H1 (cell line): ENCODE results near the gene CUL9.

Experiments used
- CEBPB ChIP-seq: IDR thresholded peaks from 2 replicates; pipeline ENCODE4 v1.6.1; 2012; ENCODE audit warnings: low read depth, low read length
- EGR1 ChIP-seq: IDR thresholded peaks from 2 replicates; pipeline ENCODE4 v1.6.1; 2011; ENCODE audit warnings: low read depth, low read length, borderline replicate concordance
- EZH2 ChIP-seq: fragments of 200-600 bp; sonication (generic); IDR thresholded peaks from 2 replicates; pipeline ENCODE4 v1.7.1; 2012; ENCODE audit warnings: low read depth, mild to moderate bottlenecking, moderate library complexity, low read length, inconsistent platforms; ENCODE audit not compliant: severe bottlenecking
- FOSL1 ChIP-seq: IDR thresholded peaks from 2 replicates; pipeline ENCODE4 v1.6.1; 2011; ENCODE audit warnings: mild to moderate bottlenecking, low read depth, low read length, moderate library complexity; ENCODE audit not compliant: insufficient read depth
- GABPA ChIP-seq: IDR thresholded peaks from 2 replicates; pipeline ENCODE4 v1.6.1; 2011; ENCODE audit warnings: mild to moderate bottlenecking, low read length, moderate library complexity, borderline replicate concordance; ENCODE audit not compliant: insufficient read depth
- POLR2A ChIP-seq, 2 experiments: IDR thresholded peaks; 1 replicate in 1 of 2; 2 replicates in 1 of 2; pipeline ENCODE4 v1.6.1; 2011; ENCODE audit warnings: low read depth in 2 of 2, low read length in 2 of 2, mild to moderate bottlenecking in 2 of 2; ENCODE audit errors: control extremely low read depth in 1 of 2
- POLR2AphosphoS5 ChIP-seq: IDR thresholded peaks from 2 replicates; pipeline ENCODE4 v1.6.1; 2011; ENCODE audit warnings: low read depth, low read length
- RFX5 ChIP-seq: IDR thresholded peaks from 2 replicates; pipeline ENCODE4 v1.6.1; 2011; ENCODE audit warnings: low read depth, low read length, improper control_type of control experiment, borderline replicate concordance
- SIN3A ChIP-seq, 2 experiments: IDR thresholded peaks in 1 of 2; conservative IDR thresholded peaks in 1 of 2; 2 replicates each; pipeline ENCODE4 v1.6.1; 2011 to 2012; ENCODE audit warnings: low read length in 2 of 2, improper control_type of control experiment in 1 of 2, low read depth in 1 of 2, mild to moderate bottlenecking in 1 of 2
- SIX5 ChIP-seq: IDR thresholded peaks from 2 replicates; pipeline ENCODE4 v1.6.1; 2011; ENCODE audit warnings: mild to moderate bottlenecking, low read depth, low read length
- TAF1 ChIP-seq: IDR thresholded peaks from 2 replicates; pipeline ENCODE4 v1.6.1; 2011; ENCODE audit warnings: mild to moderate bottlenecking, low read depth, low read length
- ZNF274 ChIP-seq: IDR thresholded peaks from 2 replicates; pipeline ENCODE4 v1.7.0; 2012; ENCODE audit warnings: low read length, borderline replicate concordance; ENCODE audit errors: extremely low read depth
- TF ChIP-seq, protein P1 (sequence below), 3 experiments: IDR thresholded peaks; 1 replicate in 2 of 3; 2 replicates in 1 of 3; pipeline versions ENCODE4 v1.5.1 to v1.6.1; 2011; ENCODE audit warnings: low read length in 3 of 3, mild to moderate bottlenecking in 3 of 3, inconsistent platforms in 2 of 3, low read depth in 1 of 3, moderate library complexity in 1 of 3; ENCODE audit not compliant: insufficient read depth in 1 of 3; ENCODE audit errors: control extremely low read depth in 1 of 3
- TF ChIP-seq, protein P2 (sequence below): IDR thresholded peaks from 2 replicates; pipeline ENCODE4 v1.6.1; 2012; ENCODE audit warnings: low read length, inconsistent platforms

- TF ChIP-seq FOSL1 (no peak), POLR2AphosphoS5 (no peak), EZH2 (no peak), POLR2A (IDR thresholded peaks at IDR 0.05; ENCODE audit: control extremely low read depth in 1 of 2, low read depth in 2 of 2, low read length in 2 of 2) (no peak), ZNF274 (no peak), SIX5 (no peak), EGR1 (no peak), RFX5 (no peak), CEBPB (no peak), TAF1 (no peak), GABPA (no peak), SIN3A (conservative IDR thresholded peaks at IDR 0.05 in 1 of 2, IDR thresholded peaks at IDR 0.05 in 1 of 2; ENCODE audit: low read depth in 1 of 2, low read length in 2 of 2) (no peak)
- TF ChIP-seq, protein P1, sequence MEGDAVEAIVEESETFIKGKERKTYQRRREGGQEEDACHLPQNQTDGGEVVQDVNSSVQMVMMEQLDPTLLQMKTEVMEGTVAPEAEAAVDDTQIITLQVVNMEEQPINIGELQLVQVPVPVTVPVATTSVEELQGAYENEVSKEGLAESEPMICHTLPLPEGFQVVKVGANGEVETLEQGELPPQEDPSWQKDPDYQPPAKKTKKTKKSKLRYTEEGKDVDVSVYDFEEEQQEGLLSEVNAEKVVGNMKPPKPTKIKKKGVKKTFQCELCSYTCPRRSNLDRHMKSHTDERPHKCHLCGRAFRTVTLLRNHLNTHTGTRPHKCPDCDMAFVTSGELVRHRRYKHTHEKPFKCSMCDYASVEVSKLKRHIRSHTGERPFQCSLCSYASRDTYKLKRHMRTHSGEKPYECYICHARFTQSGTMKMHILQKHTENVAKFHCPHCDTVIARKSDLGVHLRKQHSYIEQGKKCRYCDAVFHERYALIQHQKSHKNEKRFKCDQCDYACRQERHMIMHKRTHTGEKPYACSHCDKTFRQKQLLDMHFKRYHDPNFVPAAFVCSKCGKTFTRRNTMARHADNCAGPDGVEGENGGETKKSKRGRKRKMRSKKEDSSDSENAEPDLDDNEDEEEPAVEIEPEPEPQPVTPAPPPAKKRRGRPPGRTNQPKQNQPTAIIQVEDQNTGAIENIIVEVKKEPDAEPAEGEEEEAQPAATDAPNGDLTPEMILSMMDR (IDR thresholded peaks at IDR 0.05; ENCODE audit: control extremely low read depth in 1 of 3, insufficient read depth in 1 of 3, low read depth in 1 of 3, low read length in 3 of 3), result no peak
- TF ChIP-seq, protein P2, sequence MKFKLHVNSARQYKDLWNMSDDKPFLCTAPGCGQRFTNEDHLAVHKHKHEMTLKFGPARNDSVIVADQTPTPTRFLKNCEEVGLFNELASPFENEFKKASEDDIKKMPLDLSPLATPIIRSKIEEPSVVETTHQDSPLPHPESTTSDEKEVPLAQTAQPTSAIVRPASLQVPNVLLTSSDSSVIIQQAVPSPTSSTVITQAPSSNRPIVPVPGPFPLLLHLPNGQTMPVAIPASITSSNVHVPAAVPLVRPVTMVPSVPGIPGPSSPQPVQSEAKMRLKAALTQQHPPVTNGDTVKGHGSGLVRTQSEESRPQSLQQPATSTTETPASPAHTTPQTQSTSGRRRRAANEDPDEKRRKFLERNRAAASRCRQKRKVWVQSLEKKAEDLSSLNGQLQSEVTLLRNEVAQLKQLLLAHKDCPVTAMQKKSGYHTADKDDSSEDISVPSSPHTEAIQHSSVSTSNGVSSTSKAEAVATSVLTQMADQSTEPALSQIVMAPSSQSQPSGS, result no peak
These were observed 14.3 kb downstream of the CUL9 start for GRCh38 chr6:43196337-43196736.
